T-helper 2 cell treated with Interferon-gamma antibody and Interleukin-4, amounts not matched to agents 5 μg/mL and 100 μg/mL, for 36 hours (primary cell): ENCODE results near the gene TJP1.
"Not testable (repeated sequence)": the region's sequence is repeated elsewhere in the genome, so short reads cannot be mapped to it uniquely, and the experiment has no call there.

Experiments
- DNase-seq: peaks from one replicate; pipeline ENCODE4 v3.0.0; 2021; ENCODE audit warnings: low spot score
- H3K27ac Mint-ChIP-seq: one replicate; pipeline ENCODE4 v1.8.0; 2021; ENCODE audit warnings: mild to moderate bottlenecking, mixed read lengths
- H3K27me3 Mint-ChIP-seq: one replicate; pipeline ENCODE4 v1.8.0; 2021; ENCODE audit warnings: low read depth, mixed read lengths
- H3K36me3 Mint-ChIP-seq: one replicate; pipeline ENCODE4 v1.8.0; 2021; ENCODE audit warnings: low read depth, mixed read lengths
- H3K4me1 Mint-ChIP-seq: one replicate; pipeline ENCODE4 v1.8.0; 2021; ENCODE audit warnings: low read depth, mixed read lengths
- H3K4me3 Mint-ChIP-seq: one replicate; pipeline ENCODE4 v1.8.0; 2022; ENCODE audit warnings: mild to moderate bottlenecking, moderate library complexity, mixed read lengths
- H3K9me3 Mint-ChIP-seq: one replicate; pipeline ENCODE4 v1.8.0; 2021; ENCODE audit warnings: mixed read lengths

Gene TJP1

DNA sequence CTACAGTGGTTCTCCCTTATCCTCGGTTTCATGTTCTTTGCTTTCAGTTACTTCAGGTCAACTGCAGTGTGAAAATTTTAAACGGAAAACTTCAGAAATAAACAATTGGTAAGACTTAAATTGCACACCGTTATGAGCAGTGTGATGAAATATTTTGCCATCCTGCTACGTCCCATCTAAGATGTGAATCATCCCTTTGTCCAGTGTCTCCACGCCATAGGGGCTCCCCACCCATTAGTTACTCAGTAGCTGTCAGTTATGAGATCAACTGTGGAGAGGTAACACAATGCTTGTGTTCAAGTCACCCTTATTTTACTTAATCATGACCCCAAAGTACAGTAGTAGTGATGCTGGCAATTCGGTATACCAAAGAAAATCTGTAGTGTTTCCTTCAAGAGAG lies 47.4 kb downstream of the TJP1 start:
- Mint-ChIP-seq H3K36me3 (no peaks in the 10 kb centered on the region), H3K9me3 (no peaks in the 10 kb centered on the region), H3K27ac (no peak overlapping the region), H3K4me1 (no peaks in the 10 kb centered on the region), H3K27me3 (peaks cover 14% of the 10 kb centered on the region), H3K4me3 (no peak overlapping the region)
- DNase-seq: no peak

DNA sequence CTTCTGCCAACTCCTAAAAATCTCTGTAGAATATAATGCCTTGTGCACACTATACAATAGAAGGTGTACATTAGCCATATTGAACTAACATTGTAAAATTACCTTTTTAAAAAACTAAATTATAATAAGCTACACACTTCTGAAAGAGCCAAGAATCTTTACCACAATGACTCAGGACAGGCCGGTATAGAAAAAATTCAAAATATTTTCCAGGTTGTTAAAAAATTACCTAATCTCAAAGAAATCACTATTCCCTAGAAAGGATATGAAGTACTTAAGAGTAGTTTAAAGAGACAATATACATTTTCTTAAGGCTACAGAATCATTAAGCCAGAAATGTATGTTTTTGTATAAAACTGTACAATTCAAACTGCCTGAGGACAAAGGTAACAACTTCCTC lies 48.5 kb downstream of the TJP1 start:
- Mint-ChIP-seq H3K4me1 (no peaks in the 10 kb centered on the region), H3K4me3 (no peak overlapping the region), H3K9me3 (no peaks in the 10 kb centered on the region), H3K36me3 (no peaks in the 10 kb centered on the region), H3K27me3 (peaks cover 14% of the 10 kb centered on the region), H3K27ac (no peak overlapping the region)
- no peak for DNase-seq

DNA sequence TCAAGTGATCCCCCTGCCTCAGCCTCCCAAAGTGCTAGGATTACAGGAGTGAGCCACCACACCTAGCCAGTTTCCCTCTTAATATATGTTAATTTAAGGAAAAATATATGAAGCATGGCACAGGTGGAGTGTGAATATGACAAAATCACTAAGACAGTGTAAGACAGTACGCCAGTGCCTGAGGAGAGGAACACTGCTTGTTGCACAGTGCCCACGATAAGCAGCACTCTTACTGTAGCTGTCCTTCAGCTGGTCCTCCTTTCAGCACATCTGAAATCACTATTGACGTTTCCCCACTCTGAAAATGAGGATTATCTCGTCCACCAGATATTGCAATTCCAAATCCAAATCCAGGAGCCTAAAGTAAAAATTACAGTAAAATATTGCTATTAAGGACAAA lies 49.3 kb downstream of the TJP1 start:
- DNase-seq: no peak
- Mint-ChIP-seq H3K36me3 (no peaks in the 10 kb centered on the region), H3K4me1 (no peaks in the 10 kb centered on the region), H3K27ac (no peak overlapping the region), H3K4me3 (no peak overlapping the region), H3K27me3 (peaks cover 9% of the 10 kb centered on the region), H3K9me3 (no peaks in the 10 kb centered on the region)

DNA sequence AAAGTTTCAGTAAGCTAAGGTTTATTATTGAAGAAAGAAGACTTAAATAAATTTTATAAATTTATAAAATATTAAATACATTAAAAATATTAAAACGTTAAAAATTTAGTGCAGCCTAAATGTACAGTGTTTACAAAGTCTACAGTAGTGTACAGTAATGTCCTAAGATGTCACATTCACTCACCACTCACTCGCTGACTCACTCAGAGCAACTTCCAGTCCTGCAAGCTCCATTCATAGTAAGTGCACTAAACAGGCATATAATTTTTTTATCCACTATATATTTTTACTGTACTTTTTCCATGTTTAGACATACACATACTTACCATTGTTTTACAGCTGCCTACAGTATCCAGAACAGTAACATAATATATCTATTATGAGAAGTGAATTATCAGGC lies 51.5 kb downstream of the TJP1 start:
- H3K27me3 Mint-ChIP-seq: peaks cover 8% of the 10 kb centered on the region
- H3K36me3 Mint-ChIP-seq: no peaks in the 10 kb centered on the region
- no peak overlapping the region for H3K27ac Mint-ChIP-seq
- no peaks in the 10 kb centered on the region for H3K9me3 Mint-ChIP-seq
- DNase-seq: no peak
- no peak overlapping the region for H3K4me3 Mint-ChIP-seq
- H3K4me1 Mint-ChIP-seq: no peaks in the 10 kb centered on the region

DNA sequence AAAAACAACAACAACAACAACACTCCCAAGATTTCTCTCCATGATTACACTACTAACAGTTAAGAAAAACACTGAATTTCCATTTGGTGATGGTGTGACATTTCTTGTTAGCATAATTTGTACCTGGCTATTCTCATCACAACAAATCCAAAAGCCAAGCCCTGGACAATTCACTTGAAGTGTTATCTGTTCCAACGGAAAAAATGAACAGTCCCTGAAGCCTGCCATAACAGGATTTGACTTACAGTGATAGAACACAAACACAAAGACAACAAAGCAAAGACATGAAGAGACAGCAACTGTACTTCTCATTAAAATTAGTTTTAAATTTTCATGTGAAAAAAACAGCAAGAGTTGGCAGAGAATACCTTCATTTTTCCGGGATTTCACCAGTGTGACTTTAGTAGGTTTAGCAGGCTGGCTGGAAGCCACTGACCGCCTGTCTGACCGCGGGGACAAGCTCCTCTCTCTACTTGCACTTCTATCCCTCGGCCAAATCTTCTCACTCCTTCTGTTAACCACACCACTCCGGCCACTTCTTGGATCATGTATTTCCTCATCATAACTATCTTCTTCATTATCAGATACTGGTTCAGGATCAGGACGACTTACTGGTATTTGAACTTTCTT lies 56.3 kb downstream of the TJP1 start:
- Mint-ChIP-seq H3K36me3 (no peaks in the 10 kb centered on the region), H3K4me1 (no peaks in the 10 kb centered on the region), H3K9me3 (no peaks in the 10 kb centered on the region), H3K27ac (no peak overlapping the region), H3K27me3 (no peaks in the 10 kb centered on the region), H3K4me3 (no peak overlapping the region)
- no peak for DNase-seq

DNA sequence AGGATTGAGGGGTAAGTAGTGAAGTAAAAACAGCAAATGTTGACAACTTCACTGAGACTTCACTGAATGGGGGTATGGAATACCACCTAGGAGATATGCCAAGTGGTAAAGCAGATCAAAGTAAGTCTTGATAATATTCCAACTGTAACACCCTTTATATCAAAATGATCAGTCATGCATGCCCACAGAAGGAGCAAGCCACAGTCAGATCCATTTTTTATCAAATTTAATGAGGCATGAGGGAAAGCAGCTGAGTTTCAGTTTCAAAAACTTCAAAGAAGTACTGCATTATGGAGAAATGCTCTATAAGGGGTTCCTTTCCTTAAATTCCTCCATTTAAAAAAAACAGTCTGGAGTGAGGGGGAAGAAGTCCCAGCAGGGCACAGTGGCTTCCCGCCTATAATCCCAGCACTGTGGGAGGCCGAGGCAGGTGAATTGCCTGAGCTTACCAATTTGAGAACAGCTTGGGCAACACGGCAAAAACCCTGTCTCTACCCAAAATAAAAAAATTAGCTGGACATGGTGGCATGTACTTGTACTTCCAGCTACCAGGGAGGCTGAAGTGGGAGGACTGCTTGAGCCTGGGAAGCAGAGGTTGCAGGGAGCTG lies 56.9 kb downstream of the TJP1 start:
- Mint-ChIP-seq H3K4me1 (no peaks in the 10 kb centered on the region), H3K27ac (no peak overlapping the region), H3K4me3 (no peak overlapping the region), H3K36me3 (no peaks in the 10 kb centered on the region), H3K27me3 (no peaks in the 10 kb centered on the region), H3K9me3 (no peaks in the 10 kb centered on the region)
- no peak for DNase-seq

DNA sequence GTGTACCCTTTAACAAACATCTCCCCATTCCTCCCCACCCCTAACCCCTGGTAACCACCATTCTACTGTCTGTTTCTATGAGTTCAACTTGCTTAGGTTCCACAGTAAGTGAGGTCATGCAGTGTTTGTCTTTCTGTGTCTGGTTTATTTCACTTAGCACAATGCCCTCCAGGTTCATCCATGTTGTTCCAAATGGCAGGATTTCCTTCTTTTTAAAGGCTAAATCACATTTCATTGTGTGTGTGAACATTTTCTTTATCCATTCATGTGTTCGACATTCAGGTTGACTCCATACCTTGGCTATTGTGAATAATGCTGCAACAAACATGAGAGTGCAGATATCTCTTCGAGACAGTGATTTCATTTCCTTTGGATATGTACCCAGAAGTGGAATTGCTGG lies 62.7 kb downstream of the TJP1 start:
- no peak for DNase-seq
- Mint-ChIP-seq H3K4me1 (no peaks in the 10 kb centered on the region), H3K9me3 (no peaks in the 10 kb centered on the region), H3K4me3 (no peak overlapping the region), H3K36me3 (no peaks in the 10 kb centered on the region), H3K27me3 (peaks cover 7% of the 10 kb centered on the region), H3K27ac (no peak overlapping the region)

DNA sequence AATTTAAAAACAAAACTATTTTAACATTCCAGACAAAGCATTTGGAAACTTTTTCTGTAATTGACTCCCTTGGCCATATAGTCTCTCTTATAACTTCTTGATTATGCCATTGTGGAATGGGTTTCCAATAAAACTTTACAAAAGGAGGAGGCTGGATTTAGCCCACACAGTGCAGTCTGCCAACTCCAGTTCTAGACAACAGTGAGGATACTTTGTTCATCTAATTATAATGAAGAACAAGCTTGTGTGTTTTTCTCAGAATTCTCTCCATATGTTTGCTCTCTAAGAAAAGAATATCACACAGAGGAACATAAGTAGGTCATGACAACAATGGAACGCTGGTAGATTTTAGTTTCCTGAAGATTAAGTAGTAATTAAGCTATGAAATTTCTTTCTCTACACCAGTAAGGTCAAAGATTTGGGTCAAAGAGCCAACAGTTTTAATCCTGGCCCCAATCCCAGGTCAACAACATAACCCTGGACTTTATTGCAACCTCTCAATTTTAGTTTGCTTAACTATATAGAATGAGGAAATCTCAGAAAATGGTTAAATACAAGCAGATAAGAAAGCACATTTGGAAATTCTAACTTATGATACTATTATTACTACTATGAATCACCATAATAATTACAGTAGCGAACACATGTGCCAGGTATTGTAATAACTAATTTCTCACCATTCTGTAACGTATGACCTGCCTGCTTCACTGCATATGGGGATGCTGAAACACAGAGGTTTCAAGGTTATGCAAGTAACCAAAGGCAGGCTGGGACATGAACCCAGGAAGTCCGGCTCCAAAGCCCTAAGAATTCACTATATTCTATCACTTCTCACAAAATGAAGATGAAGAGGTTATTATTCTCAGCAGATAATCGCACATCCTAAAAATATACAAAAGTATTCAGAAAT lies 65.7 kb downstream of the TJP1 start:
- Mint-ChIP-seq H3K27ac (no peak overlapping the region), H3K4me1 (no peaks in the 10 kb centered on the region), H3K27me3 (peaks cover 10% of the 10 kb centered on the region), H3K4me3 (no peak overlapping the region), H3K9me3 (no peaks in the 10 kb centered on the region), H3K36me3 (no peaks in the 10 kb centered on the region)
- DNase-seq: no peak

DNA sequence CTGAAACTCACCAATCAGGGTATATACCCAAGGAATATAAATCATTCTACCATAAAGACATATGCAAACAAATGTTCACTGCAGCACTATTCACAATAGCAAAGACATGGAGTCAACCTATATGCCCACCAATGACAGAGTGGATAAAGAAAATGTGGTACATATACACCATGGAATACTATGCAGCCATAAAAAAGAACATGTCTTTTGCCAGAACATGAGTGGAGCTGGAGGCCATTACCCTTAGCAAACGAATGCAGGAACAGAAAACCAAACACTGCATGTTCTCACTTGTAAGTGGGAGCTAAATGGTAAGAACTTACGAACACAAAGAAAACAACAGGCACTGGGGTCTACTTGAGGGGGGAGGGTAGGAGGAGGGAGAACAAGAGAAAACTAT lies 68.3 kb downstream of the TJP1 start:
- H3K36me3 Mint-ChIP-seq, H3K4me1 Mint-ChIP-seq, H3K27ac Mint-ChIP-seq, DNase-seq, H3K27me3 Mint-ChIP-seq, H3K9me3 Mint-ChIP-seq, H3K4me3 Mint-ChIP-seq: not testable (repeated sequence)

DNA sequence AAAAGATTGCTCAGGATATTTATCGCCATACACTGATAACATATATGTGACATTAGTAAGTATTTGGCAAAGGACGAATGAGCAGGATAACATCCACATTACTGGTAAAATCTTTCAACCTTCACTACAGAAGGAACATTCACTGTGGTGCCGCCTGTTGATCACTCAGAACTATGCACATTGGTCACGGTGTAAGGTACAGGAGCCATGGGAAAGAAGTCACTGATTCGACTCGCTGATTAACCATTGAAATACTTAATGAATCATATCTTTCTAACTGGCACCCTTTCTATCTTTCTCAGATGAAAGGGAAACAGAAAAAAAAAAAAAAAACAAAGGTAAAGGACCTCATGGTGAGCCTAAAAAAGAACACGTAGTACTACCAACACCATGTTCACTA lies 68.8 kb downstream of the TJP1 start:
- H3K36me3 Mint-ChIP-seq: no peaks in the 10 kb centered on the region
- DNase-seq: no peak
- H3K4me1 Mint-ChIP-seq: no peaks in the 10 kb centered on the region

DNA sequence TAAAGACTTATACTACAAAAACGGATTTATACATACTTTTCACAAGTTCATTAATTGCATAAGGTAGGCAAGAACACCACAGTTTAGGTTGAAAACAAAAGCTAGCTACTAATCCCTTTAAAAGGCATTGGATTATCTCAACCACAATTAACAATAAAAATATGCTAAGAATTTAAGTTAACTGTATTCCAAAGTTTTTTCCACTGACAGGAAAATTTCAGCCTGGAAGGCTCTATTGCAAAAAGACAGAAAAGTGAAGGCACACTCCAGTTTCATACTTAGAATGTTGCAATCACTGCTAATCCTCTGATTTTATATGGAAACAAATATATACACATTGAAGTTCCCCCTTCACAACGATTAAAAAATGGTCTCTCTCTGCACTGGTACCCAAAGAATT lies 71.5 kb downstream of the TJP1 start:
- Mint-ChIP-seq H3K27ac (no peak overlapping the region), H3K27me3 (peaks cover 5% of the 10 kb centered on the region), H3K4me3 (no peak overlapping the region), H3K9me3 (no peaks in the 10 kb centered on the region), H3K4me1 (no peaks in the 10 kb centered on the region), H3K36me3 (no peaks in the 10 kb centered on the region)
- DNase-seq: no peak

More for the DNA sequence above, 68.8 kb downstream of the TJP1 start:
- Mint-ChIP-seq H3K4me3 (no peak overlapping the region), H3K9me3 (no peaks in the 10 kb centered on the region), H3K27me3 (peaks cover 8% of the 10 kb centered on the region), H3K27ac (no peak overlapping the region)

DNA sequence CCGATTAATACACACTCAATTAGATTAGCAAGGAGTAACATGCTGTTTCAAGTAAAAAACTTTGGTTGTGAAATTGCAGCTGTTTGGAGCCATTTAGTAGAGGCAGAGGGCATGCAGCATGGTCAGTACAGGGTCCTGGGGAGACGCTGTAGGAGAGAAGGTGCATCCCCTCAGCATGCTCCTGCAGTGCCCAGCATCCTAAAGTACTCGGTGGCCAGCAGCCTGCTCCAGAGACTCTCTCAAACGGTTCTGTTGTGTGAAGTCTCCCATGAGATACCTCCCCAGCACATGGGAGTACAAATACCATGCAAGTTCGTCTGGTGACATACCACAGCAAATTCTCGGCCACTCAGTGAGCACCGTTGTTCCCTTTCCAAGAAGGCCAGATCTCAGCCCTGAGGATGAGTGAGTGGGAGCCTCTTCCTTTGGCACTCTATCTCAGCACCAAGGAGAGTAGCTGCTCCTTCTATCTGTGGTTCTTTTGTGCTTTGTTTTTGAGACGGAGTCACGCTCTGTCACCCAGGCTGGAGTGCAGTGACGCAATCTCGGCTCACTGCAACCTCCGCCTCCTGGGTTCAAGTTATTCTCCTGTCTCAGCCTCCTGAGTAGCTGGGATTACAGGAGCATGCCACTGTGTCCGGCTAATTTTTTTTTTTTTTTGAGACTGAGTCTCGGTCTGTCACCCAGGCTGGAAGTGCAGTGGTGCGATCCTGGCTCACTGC lies 72.7 kb downstream of the TJP1 start:
- Mint-ChIP-seq H3K36me3 (no peaks in the 10 kb centered on the region), H3K9me3 (no peaks in the 10 kb centered on the region), H3K27ac (no peak overlapping the region), H3K4me3 (no peak overlapping the region), H3K4me1 (no peaks in the 10 kb centered on the region), H3K27me3 (peaks cover 5% of the 10 kb centered on the region)
- no peak for DNase-seq

DNA sequence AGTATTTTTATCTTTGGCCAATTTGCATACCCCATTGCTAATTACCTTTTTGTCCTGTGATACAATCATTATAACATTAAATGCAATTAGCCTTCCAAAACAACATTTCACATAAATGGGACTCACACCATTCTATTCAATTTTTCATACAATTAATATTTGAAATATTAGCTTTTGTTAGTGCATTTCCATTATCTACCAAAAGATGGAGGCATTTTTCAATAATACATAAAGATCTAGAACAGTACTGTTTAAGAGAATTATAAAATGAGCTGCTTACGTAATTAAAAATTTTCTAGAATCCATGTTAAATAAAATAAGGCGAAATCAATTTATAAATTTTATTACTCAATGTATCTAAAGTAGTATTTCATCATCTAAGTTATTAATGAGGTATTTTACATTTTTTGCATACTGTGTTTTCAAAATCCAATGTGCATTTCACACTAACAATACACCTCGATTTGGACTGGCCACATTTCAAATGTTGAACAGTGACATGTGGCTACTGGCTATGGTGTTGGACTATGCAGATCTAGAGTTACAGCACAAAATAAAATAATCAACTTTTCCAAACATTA lies 74.3 kb downstream of the TJP1 start:
- no peak overlapping the region for H3K27ac Mint-ChIP-seq
- no peak overlapping the region for H3K4me3 Mint-ChIP-seq
- no peaks in the 10 kb centered on the region for H3K4me1 Mint-ChIP-seq
- H3K27me3 Mint-ChIP-seq: peaks cover 10% of the 10 kb centered on the region
- H3K9me3 Mint-ChIP-seq: no peaks in the 10 kb centered on the region
- no peak for DNase-seq
- H3K36me3 Mint-ChIP-seq: no peaks in the 10 kb centered on the region

DNA sequence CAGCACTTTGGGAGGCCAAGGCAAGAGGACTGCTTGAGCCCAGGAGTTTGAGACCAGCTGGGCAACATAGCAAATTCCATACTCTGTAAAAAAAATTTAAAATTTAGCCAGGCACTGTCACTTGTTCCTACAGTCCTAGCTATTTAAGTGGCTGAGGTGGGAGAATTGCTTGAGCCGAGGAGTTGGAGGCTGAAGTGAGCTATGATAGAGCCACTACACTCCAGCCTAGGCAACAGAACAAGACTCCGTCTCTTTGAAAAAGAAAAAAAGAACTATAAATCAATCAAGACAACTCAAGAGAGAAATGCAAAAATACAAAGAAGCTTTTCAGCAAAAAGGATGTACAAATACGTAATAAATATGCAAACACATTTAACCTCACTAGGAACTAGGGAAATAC lies 78.8 kb downstream of the TJP1 start:
- Mint-ChIP-seq H3K36me3 (no peaks in the 10 kb centered on the region), H3K9me3 (no peaks in the 10 kb centered on the region), H3K27me3 (peaks cover 12% of the 10 kb centered on the region), H3K4me1 (no peaks in the 10 kb centered on the region), H3K4me3 (no peak overlapping the region), H3K27ac (no peak overlapping the region)
- DNase-seq: no peak
